ENCODE results near the gene MIA3.
"Not testable (repeated sequence)": the region's sequence is repeated elsewhere in the genome, so short reads cannot be mapped to it uniquely, and the experiment has no call there.

The MIA3 gene

GRCh38 chr1:222623458-222623857 is 5.6 kb downstream of the MIA3 start:
- no peak for DNase-seq

- DNase-seq, result no peak
Observed at GRCh38 chr1:222624214-222624613, 6.3 kb downstream of the MIA3 start.

DNA sequence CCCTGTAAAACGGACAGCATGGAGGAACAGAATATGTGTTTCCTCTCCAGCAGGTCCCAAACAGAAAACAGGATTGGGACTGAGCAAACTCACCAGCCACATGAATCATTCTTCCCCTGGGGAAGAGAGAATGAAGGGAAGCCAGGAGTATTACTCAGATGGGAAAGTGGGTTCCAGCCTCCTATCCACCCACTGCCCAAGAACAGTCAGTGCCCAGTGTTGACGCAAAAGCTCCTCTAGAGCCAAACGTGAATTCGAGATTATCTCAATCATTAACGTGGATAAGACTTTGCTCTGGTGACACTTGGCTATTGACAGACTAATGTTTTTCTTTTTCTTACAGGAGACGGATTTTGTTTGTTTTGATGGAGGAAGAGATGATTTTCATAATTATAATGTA is 9.3 kb downstream of the MIA3 start:
- DNase-seq, result no peak

DNA sequence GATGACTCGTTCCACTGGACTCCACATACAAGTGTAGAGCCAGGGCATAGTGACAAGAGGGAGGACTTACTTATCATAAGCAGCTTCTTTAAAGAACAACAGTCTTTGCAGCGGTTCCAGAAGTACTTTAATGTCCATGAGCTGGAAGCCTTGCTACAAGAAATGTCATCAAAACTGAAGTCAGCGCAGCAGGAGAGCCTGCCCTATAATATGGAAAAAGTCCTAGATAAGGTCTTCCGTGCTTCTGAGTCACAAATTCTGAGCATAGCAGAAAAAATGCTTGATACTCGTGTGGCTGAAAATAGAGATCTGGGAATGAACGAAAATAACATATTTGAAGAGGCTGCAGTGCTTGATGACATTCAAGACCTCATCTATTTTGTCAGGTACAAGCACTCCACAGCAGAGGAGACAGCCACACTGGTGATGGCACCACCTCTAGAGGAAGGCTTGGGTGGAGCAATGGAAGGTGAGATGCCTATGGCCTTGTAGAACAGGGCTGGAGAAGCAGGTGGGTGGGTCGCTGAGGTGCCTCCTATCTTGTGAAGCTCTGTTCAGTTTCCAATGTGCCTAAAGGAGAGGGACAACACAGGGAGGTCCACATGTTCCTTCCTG is 12.1 kb downstream of the MIA3 start:
- no peak for DNase-seq

- DNase-seq, result no peak
Observed at GRCh38 chr1:222631611-222632208, 13.8 kb downstream of the MIA3 start.

GRCh38 chr1:222632749-222633148 is 14.9 kb downstream of the MIA3 start:
- no peak for DNase-seq

- peak; percentile 29 to 38 (median 33) for DNase-seq
Observed at GRCh38 chr1:222634180-222635013, 16.5 kb downstream of the MIA3 start.

GRCh38 chr1:222641269-222641948 is 23.5 kb downstream of the MIA3 start:
- DNase-seq, result no peak

DNA sequence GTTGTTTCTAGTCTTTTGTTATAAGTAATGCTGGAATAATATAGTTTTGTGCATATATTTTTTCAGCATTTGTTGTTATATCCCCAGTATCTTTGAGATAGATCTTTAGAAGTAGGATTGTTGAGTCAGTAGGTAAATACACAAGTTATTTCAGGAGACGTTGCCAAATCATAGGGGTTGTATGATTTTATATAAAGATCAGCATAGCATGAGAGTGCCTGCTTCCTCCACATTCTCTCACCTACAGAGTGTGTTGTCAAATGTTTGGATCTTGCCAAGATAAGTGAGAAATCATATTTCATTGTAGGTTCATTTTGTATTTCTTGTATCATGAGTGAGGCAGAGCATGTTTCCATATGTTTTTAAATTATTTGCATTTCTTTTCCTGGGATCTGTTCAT is 24.6 kb downstream of the MIA3 start:
- DNase-seq, result no peak

GRCh38 chr1:222643606-222643937 is 25.7 kb downstream of the MIA3 start:
- no peak for DNase-seq

GRCh38 chr1:222643938-222644635 is 26.2 kb downstream of the MIA3 start:
- DNase-seq, result peak; percentile 89 to 93 (median 91)

GRCh38 chr1:222644636-222644980 is 26.7 kb downstream of the MIA3 start:
- DNase-seq, result no peak

GRCh38 chr1:222652676-222653075 is 34.8 kb downstream of the MIA3 start:
- DNase-seq, result no peak

DNA sequence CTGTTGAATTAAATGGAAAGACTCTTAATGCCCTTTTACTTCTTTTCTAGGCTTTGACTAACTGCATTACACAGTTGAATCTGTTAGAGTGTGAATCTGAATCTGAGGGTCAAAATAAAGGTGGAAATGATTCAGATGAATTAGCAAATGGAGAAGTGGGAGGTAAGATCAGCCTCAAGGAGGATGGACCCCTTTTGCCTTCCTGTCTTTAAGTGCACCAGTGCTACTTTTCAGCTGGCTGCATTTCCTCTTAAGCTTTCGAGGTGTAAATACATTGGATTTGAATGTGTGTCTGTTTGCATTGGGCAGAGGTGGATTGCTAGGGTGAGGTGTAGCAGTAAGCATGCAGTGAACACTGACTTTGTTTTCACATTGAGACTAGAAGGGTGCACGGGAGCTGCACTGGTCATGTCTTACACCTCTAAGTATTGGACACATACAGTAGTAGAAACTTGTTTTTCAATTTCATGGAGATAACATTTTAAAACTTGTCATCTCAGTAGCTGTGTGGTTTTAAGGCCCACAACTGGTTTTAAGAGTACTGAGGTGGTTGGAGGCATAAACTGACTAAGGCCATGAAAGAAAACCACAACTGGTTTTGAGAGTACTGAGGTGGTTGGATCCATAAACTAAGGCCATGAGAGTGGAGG is 35.4 kb downstream of the MIA3 start:
- no peak for DNase-seq

DNA sequence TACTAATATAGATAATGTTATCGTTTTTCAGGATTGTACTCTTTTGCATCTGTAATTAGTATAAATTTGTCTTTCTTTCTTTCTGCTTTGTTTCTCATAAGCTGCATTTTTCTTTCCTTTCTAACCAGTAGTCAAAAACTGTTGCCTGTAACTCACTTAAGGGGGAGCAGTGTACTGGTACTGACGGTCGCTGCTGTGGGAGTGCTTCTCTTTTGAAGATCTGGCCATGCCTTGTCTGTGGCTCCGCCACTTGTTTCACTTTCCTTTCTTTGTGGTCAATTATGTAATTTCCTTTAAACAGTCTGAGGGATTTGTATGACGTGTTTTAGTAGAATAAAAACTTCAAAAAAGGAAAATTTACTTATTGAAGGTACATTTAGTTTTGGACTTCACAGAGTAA is 37.0 kb downstream of the MIA3 start:
- peak; percentile 4 to 26 (median 24) for DNase-seq

- no peak for DNase-seq
Observed at GRCh38 chr1:222656391-222657155, 38.7 kb downstream of the MIA3 start.

DNA sequence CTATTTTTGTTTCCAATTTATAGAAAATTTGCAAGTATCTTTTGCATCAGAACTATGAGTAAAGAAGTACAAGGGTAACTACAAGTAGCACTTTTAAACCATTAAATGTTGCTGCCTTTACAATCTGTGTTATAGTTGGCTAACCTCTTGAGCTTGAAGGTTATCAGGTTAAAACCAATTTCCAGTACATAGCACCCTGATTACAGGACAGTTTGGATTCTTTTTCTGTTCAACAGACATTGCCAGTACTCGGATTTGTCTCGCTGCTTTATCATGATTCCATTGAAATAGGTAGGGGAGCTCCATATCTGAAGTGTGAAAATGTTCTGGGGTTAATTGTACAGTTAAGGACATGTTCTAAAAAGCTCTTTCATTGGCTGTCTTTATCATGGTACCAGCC is 40.0 kb downstream of the MIA3 start:
- no peak for DNase-seq

DNA sequence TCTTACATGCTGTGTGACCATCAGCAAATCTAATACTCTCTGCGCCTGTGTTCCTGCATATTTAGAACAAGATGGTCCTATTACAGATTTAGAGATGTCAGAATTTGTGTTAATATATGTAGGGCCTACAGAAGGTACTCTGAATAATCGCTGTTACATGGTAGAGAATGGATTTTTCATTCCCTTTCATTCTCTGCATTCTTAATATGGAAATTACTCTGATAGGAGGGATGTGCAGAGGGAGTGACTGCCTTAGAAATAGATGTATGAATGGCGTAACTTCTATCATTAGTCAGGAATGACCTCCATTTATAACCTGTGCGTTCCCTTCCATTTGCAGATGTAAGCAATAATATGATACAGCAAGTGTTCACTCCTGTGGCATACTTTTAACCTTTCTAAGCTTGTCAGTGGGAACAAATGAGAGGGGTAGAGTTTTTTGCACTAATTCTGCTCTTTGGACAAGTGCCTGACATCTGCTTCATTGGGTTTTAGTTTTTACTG is 45.6 kb downstream of the MIA3 start:
- DNase-seq, result no peak

- no peak for DNase-seq
Observed at GRCh38 chr1:222665964-222666363, 48.1 kb downstream of the MIA3 start.

GRCh38 chr1:222668184-222668583 is 50.3 kb downstream of the MIA3 start:
- not testable (repeated sequence) for DNase-seq

GRCh38 chr1:222669107-222669506 is 51.2 kb downstream of the MIA3 start:
- not testable (repeated sequence) for DNase-seq

GRCh38 chr1:222670110-222670509 is 52.2 kb downstream of the MIA3 start:
- DNase-seq, result no peak
